Aorta (tissue), 5 donors: Measurements from ENCODE around the gene NAMPT. TPM values are rescaled to one million over a fixed set of nuclear protein-coding genes. Genes with fewer than 3 reads are reported as not detected.
"Not testable (repeated sequence)": the region's sequence is repeated elsewhere in the genome, so short reads cannot be mapped to it uniquely, and the experiment has no call there.

ENCODE experiments used
- ATAC-seq: fragments of 200-7000 bp; cut with Tn5 transposase; one replicate; pipeline ENCODE4 v1.9.1; 2022; ENCODE audit warnings: moderate library complexity; ENCODE audit not compliant: low FRiP score
- DNase-seq, 2 donors: peaks; one replicate each; pipeline ENCODE4 v3.0.0-alpha.2; 2020
- H3K27ac ChIP-seq, 2 donors: one replicate each; pipeline ENCODE4 v1.5.1; 2013; ENCODE audit warnings: low read length in 2 of 2, mild to moderate bottlenecking in 2 of 2, moderate library complexity in 2 of 2, control low read depth in 1 of 2, inconsistent platforms in 1 of 2, low read depth in 1 of 2
- H3K27me3 ChIP-seq, 2 donors: one replicate each; pipeline ENCODE4 v1.6.1; 2013; ENCODE audit warnings: control low read depth in 1 of 2, low read length in 1 of 2, mild to moderate bottlenecking in 1 of 2, moderate library complexity in 1 of 2; ENCODE audit not compliant: insufficient read depth in 2 of 2, control insufficient read depth in 1 of 2
- H3K36me3 ChIP-seq, 2 donors: one replicate each; pipeline ENCODE4 v1.6.1; 2013; ENCODE audit warnings: control low read depth in 1 of 2, low read length in 1 of 2, mild to moderate bottlenecking in 1 of 2; ENCODE audit not compliant: insufficient read depth in 2 of 2, control insufficient read depth in 1 of 2
- H3K4me1 ChIP-seq, 2 donors: one replicate each; pipeline ENCODE4 v1.6.1; 2013; ENCODE audit warnings: low read length in 2 of 2, control low read depth in 1 of 2, mild to moderate bottlenecking in 1 of 2, moderate library complexity in 1 of 2; ENCODE audit not compliant: insufficient read depth in 2 of 2, control insufficient read depth in 1 of 2
- H3K4me3 ChIP-seq, 2 donors: one replicate each; pipeline ENCODE4 v1.5.1; 2013; ENCODE audit warnings: low read length in 2 of 2, control low read depth in 1 of 2, mild to moderate bottlenecking in 1 of 2
- H3K9me3 ChIP-seq: one replicate; pipeline ENCODE4 v1.6.1; 2013; ENCODE audit warnings: mild to moderate bottlenecking, low read length; ENCODE audit not compliant: control insufficient read depth
- WGBS, 2 donors: extraction: QIAGEN DNeasy Blood & Tissue Kit; methylation state at CpG; one replicate each; pipeline ENCODE4 v1.1.7; 2013; 5-methylcytosine and 5-hydroxymethylcytosine counted together
- intact Hi-C, 2 donors: fragments of 100-400 bp; cut with DNase I; formaldehyde crosslinking; loops; one replicate each; pipeline versions ENCODE4 v1.14.2 to v1.15.0; 2022
- polyA plus RNA-seq, 2 donors: library from polyadenylated mRNA; stranded (reverse); fragments of 200-250 nt; gene quantifications; one replicate each; pipeline ENCODE4 v1.2.3, GENCODE V29; 2013
- total RNA-seq, 2 donors: library from RNA; stranded (reverse); fragmentation: NEBNext Ultra II Directional; extraction: Animal tissue kit (Norgen Biotek cat#: 25700); gene quantifications; one replicate each; pipeline ENCODE4 v1.2.1, GENCODE V29; 2021
- donor health status: healthy with polysubstance abuse.
- donor health status: Bipolar disorder and iron deficiency.
- donor health status: DM: no; HTN: no; CAD: no.
- donor health status: DM: no; HTN: no; CAD: no.
- donor health status: DM: yes; HTN: yes; CAD: no.

Gene NAMPT
- total and polyA plus RNA-seq, 4 donors, result 36.2 to 534 (median 142) TPM

GRCh38 chr7:106324509-106324908 is 39.7 kb upstream of the NAMPT start:
- H3K27me3 ChIP-seq, ATAC-seq, DNase-seq, intact Hi-C loops, H3K27ac ChIP-seq, H3K4me3 ChIP-seq, H3K9me3 ChIP-seq, H3K36me3 ChIP-seq: not testable (repeated sequence)
- peaks cover 3 to 14% of the 10 kb centered on the region in 2 donors for H3K4me1 ChIP-seq
- WGBS, 2 donors, result 95% methylated on average over 2 of the region's 2 CpGs

DNA sequence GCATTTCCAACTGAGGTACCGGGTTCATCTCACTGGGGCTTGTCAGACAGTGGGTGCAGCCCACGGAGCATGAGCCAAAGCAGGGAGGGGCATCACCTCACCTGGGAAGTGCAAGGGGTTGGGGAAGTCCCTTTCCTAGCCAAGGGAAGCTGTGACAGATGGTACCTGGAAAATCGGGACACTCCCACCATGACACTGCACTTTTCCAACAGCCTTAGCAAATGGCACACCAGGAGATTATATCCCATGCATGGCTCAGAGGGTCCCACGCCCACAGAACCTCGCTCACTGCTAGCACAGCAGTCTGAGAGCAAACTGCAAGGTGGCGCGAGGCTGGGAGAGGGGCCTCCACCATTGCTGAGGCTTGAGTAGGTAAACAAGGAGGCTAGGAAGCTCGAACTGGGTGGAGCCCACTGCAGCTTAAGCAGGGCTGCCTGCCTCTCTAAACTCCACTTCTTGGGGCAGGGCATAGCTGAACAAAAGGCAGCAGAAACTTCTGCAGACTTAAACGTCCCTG is 35.5 kb upstream of the NAMPT start:
- H3K4me3 ChIP-seq, H3K4me1 ChIP-seq, H3K36me3 ChIP-seq, H3K27ac ChIP-seq, intact Hi-C loops, ATAC-seq, H3K9me3 ChIP-seq, H3K27me3 ChIP-seq, DNase-seq: not testable (repeated sequence)
- 82 to 87% methylated on average over 9 of the region's 9 CpGs for WGBS, 2 donors

GRCh38 chr7:106318482-106318881 is 33.7 kb upstream of the NAMPT start:
- H3K4me1 ChIP-seq, result no peaks in the 10 kb centered on the region
- DNase-seq (no peak), ATAC-seq (no peak)
- intact Hi-C loops, result no loop called here
- WGBS, 2 donors, result 70 to 83% methylated on average over 2 of the region's 2 CpGs
- no peaks in the 10 kb centered on the region for H3K36me3 ChIP-seq
- no peak overlapping the region for H3K4me3 ChIP-seq
- no peak overlapping the region for H3K27ac ChIP-seq
- H3K27me3 ChIP-seq, result no peaks in the 10 kb centered on the region
- H3K9me3 ChIP-seq, result peaks cover 3% of the 10 kb centered on the region

DNA sequence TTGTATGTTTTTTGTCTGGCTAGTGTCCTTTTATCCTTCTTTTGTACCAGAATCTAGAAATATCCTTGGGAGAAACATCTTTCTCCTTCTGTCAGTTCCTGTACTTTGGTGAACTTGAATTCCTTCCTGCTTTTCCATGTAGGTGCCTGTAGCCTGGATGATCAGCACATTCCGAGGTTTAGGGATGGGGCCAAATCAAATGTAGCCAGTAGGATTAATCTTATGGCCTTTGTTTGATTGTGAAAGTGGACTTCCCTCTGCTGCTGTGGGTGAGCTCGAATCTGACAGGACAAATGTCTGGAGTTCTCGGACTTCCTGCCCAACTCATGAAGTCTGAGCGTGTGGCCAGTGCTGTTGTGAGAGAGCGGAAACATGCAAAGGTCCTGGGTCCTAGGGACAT is 33.2 kb upstream of the NAMPT start:
- Histone ChIP-seq H3K27ac (no peak overlapping the region), H3K4me3 (no peak overlapping the region), H3K9me3 (peaks cover 3% of the 10 kb centered on the region), H3K4me1 (no peaks in the 10 kb centered on the region), H3K36me3 (no peaks in the 10 kb centered on the region), H3K27me3 (no peaks in the 10 kb centered on the region)
- no peak for DNase-seq
- 75 to 83% methylated on average over 5 of the region's 5 CpGs for WGBS, 2 donors
- intact Hi-C loops, result no loop called here
- no peak for ATAC-seq

DNA sequence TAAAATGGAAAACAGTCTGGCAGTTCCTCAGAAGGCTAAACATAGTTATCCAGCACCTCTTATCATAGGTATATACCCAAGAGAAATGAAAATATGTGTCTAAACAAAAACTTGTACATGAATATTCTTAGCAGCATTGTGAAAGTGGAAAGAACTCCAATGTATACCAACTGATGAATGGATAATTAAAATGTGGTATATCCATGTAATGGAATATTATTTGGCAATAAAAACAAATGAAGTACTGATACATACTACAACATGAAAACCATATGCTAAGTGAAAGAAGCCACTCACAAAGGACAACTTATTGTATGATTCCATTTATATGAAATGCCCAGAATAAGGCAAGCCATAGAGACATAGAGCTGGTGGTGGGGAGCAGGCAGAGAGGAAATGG is 32.2 kb upstream of the NAMPT start:
- Histone ChIP-seq H3K4me3 (no peak overlapping the region), H3K9me3 (peaks cover 3% of the 10 kb centered on the region), H3K4me1 (no peaks in the 10 kb centered on the region), H3K27ac (no peak overlapping the region), H3K27me3 (no peaks in the 10 kb centered on the region), H3K36me3 (no peaks in the 10 kb centered on the region)
- no peak for DNase-seq
- no peak for ATAC-seq
- intact Hi-C loops, result no loop called here

DNA sequence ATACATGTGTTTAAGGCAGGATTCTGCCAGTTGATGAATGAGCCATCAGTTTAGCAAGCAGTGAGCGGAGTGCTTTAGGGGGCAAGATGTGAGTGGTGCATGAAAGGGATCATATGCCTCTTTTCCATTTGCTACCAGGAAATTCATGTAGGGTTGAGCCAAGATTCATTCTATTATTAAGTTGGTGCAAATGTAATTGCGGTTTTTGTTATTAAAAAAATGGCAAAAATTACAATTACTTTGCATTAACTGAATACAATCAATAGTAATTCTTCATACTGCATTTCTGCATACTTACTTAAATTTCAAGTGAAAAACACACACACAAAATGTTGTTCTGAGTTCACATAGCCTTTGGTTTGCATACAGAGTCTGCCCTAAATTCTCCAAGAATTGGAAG is 30.1 kb upstream of the NAMPT start:
- 78 to 87% methylated on average over 2 of the region's 2 CpGs for WGBS, 2 donors
- no peak overlapping the region for H3K27ac ChIP-seq

DNA sequence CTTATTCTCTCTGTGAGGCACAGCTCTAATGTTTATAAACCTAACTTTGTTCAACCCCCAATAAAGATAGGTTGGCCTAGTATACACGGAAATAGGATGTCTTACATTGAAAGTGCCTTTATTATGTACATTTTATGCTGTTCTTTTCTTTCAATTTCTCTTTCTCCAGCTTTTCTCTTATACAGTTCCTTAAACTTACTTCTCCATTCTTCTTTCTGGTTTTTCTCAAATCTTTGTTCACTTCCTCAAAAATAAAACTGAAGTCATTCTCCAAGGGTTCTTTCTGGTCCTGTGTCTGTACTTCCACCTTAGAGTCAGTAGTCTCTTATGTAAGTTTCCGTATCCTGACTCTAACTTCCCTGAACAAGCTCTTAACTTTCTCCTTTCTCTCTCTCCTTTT is 29.2 kb upstream of the NAMPT start:
- WGBS, 2 donors, result 68 to 78% methylated on average over 2 of the region's 2 CpGs
- ATAC-seq, result no peak

More for the DNA sequence above, 30.1 kb upstream of the NAMPT start:
- no peaks in the 10 kb centered on the region for H3K9me3 ChIP-seq
- no peaks in the 10 kb centered on the region for H3K36me3 ChIP-seq
- H3K27me3 ChIP-seq, result no peaks in the 10 kb centered on the region
- no peak overlapping the region for H3K4me3 ChIP-seq
- ATAC-seq, result no peak
- DNase-seq, result no peak
- no peaks in the 10 kb centered on the region for H3K4me1 ChIP-seq
- intact Hi-C loops, result no loop called here

GRCh38 chr7:106313456-106313901 is 28.7 kb upstream of the NAMPT start:
- ATAC-seq (no peak), DNase-seq (no peak)
- 50 to 60% methylated on average over 2 of the region's 2 CpGs for WGBS, 2 donors
- Histone ChIP-seq H3K36me3 (no peaks in the 10 kb centered on the region), H3K9me3 (no peaks in the 10 kb centered on the region), H3K27ac (no peak overlapping the region), H3K27me3 (no peaks in the 10 kb centered on the region), H3K4me1 (no peaks in the 10 kb centered on the region), H3K4me3 (no peak overlapping the region)
- intact Hi-C loops, result no loop called here

More for the DNA sequence above, 29.2 kb upstream of the NAMPT start:
- H3K9me3 ChIP-seq, result no peaks in the 10 kb centered on the region
- no peaks in the 10 kb centered on the region for H3K36me3 ChIP-seq
- no peaks in the 10 kb centered on the region for H3K4me1 ChIP-seq
- intact Hi-C loops, result no loop called here
- no peak overlapping the region for H3K4me3 ChIP-seq
- no peak for DNase-seq
- no peaks in the 10 kb centered on the region for H3K27me3 ChIP-seq
- H3K27ac ChIP-seq, result no peak overlapping the region

- ATAC-seq (no peak), DNase-seq (no peak)
Observed at GRCh38 chr7:106312906-106313305, 28.1 kb upstream of the NAMPT start.

More at GRCh38 chr7:106312906-106313305, 28.1 kb upstream of the NAMPT start:
- Histone ChIP-seq H3K36me3 (no peaks in the 10 kb centered on the region), H3K27ac (no peak overlapping the region), H3K9me3 (no peaks in the 10 kb centered on the region), H3K27me3 (no peaks in the 10 kb centered on the region), H3K4me3 (no peak overlapping the region), H3K4me1 (no peaks in the 10 kb centered on the region)
- WGBS, 2 donors, result 55 to 64% methylated on average over 2 of the region's 2 CpGs
- intact Hi-C loops, result no loop called here
